Measurements from ENCODE around the gene CD63. TPM values are rescaled to one million over a fixed set of nuclear protein-coding genes. Genes with fewer than 3 reads are reported as not detected.

CD63 gene
- total RNA-seq, 4 donors from 2014 or later: 144 to 349 (median 264) TPM

GRCh38 chr12:55702861-55703260, 25.9 kb downstream of the CD63 start:
- Histone ChIP-seq H3K36me3 (no peaks in the 10 kb centered on the region), H3K27me3 (peaks cover 0 to 24% (median 1%) of the 10 kb centered on the region in 4 donors), H3K4me1 (peaks cover 0 to 37% (median 7%) of the 10 kb centered on the region in 3 donors), H3K27ac (peak overlapping the region in 3 of 4 donors; percentile 80 to 87 (median 82)), H3K4me3 (peak overlapping the region in 2 of 4 donors; percentile 24 to 65), H3K9me3 (no peaks in the 10 kb centered on the region)
- intact Hi-C loops (cut with DNase I): no loop called here
- TF ChIP-seq POLR2A (IDR thresholded peaks at IDR 0.05): no peak
- no peak for TF ChIP-seq CTCF (IDR thresholded peaks at IDR 0.05)
- 84 to 100% methylated on average over 2 to 4 of the region's 8 CpGs for WGBS, 2 donors
- no peak for DNase-seq

- 67 to 78% methylated on average over 6 to 11 of the region's 21 CpGs for WGBS, 2 donors
- intact Hi-C loops (cut with DNase I): no loop called here
- no peak for DNase-seq
Measured at GRCh38 chr12:55700255-55701018, 28.4 kb downstream of the CD63 start.

GRCh38 chr12:55699471-55700055, 29.2 kb downstream of the CD63 start:
- Histone ChIP-seq H3K27ac (no peak overlapping the region), H3K9me3 (no peaks in the 10 kb centered on the region), H3K4me1 (peaks cover 0 to 18% (median 0%) of the 10 kb centered on the region in 3 donors), H3K36me3 (peaks cover 0 to 6% (median 0%) of the 10 kb centered on the region in 3 donors), H3K27me3 (no peaks in the 10 kb centered on the region), H3K4me3 (no peak overlapping the region)
- no peak for DNase-seq
- intact Hi-C loops (cut with DNase I): no loop called here
- 61 to 90% methylated on average over 4 of the region's 5 CpGs for WGBS, 2 donors
- TF ChIP-seq POLR2A (IDR thresholded peaks at IDR 0.05): no peak
- no peak for TF ChIP-seq CTCF (IDR thresholded peaks at IDR 0.05)

More at GRCh38 chr12:55700255-55701018, 28.4 kb downstream of the CD63 start:
- TF ChIP-seq CTCF (IDR thresholded peaks at IDR 0.05) (no peak), POLR2A (IDR thresholded peaks at IDR 0.05) (no peak)
- peaks cover 0 to 6% (median 0%) of the 10 kb centered on the region in 3 donors for H3K36me3 ChIP-seq
- no peaks in the 10 kb centered on the region for H3K9me3 ChIP-seq
- H3K27ac ChIP-seq: peak overlapping the region in 1 of 4 donors; percentile 3
- H3K27me3 ChIP-seq: peaks cover 0 to 2% (median 0%) of the 10 kb centered on the region in 4 donors
- no peak overlapping the region for H3K4me3 ChIP-seq
- H3K4me1 ChIP-seq: peaks cover 0 to 18% (median 0%) of the 10 kb centered on the region in 3 donors

GRCh38 chr12:55698965-55699364, 29.8 kb downstream of the CD63 start:
- Histone ChIP-seq H3K27ac (no peak overlapping the region), H3K4me3 (no peak overlapping the region), H3K9me3 (no peaks in the 10 kb centered on the region), H3K36me3 (peaks cover 0 to 9% (median 0%) of the 10 kb centered on the region in 3 donors), H3K4me1 (peaks cover 0 to 18% (median 0%) of the 10 kb centered on the region in 3 donors), H3K27me3 (no peaks in the 10 kb centered on the region)
- 83% methylated on average over 1 of the region's 1 CpG; no CpG with 5 or more reads in 1 of the 2 donors for WGBS, 2 donors
- TF ChIP-seq POLR2A (IDR thresholded peaks at IDR 0.05) (no peak), CTCF (IDR thresholded peaks at IDR 0.05) (no peak)
- DNase-seq: no peak
- intact Hi-C loops (cut with DNase I): no loop called here
